ENCODE measurements around the gene ZMYND12. TPM values are rescaled to one million over a fixed set of nuclear protein-coding genes. Genes with fewer than 3 reads are reported as not detected.

The ZMYND12 gene
- polyA plus RNA-seq, 12 donors: 0.36 to 1.3 (median 0.82) TPM; not detected in 2

GRCh38 chr1:42392967-42393848 lies 62.6 kb downstream of the ZMYND12 start:
- DNase-seq: no peak

- no peak for DNase-seq
Measured at GRCh38 chr1:42392255-42392654, 63.6 kb downstream of the ZMYND12 start.

GRCh38 chr1:42386051-42386450 lies 69.8 kb downstream of the ZMYND12 start:
- no peak for DNase-seq

GRCh38 chr1:42385283-42385682 lies 70.5 kb downstream of the ZMYND12 start:
- DNase-seq: no peak

- no peak for DNase-seq
Measured at GRCh38 chr1:42381280-42381673, 74.5 kb downstream of the ZMYND12 start.

- peak; percentile 9 for DNase-seq
Measured at GRCh38 chr1:42380586-42381279, 75.1 kb downstream of the ZMYND12 start, which contains the start of gene RIMKLA. Gene RIMKLA, plus strand, starts transcription at chr1:42380792. Its CDS starts 143 bp downstream, at chr1:42380935.

Other genes with a start within 250 kb of the ZMYND12 start
- gene FOXJ3, start 120.8 kb downstream of the ZMYND12 start, polyA plus RNA-seq (ENCODE audit: insufficient read length in 12 of 12): 10 to 100 TPM in 11 of 12 donors, not detected in 1; 33.6 to 69.1 (median 38.9) TPM
- gene RIMKLA, start 75.2 kb downstream of the ZMYND12 start, polyA plus RNA-seq (ENCODE audit: insufficient read length in 12 of 12): 1 to 10 TPM in 5 of 12 donors, under 1 TPM in 6, not detected in 1; 0.39 to 1.2 (median 0.88) TPM
- gene PPCS, start 521 bp upstream of the ZMYND12 start, polyA plus RNA-seq (ENCODE audit: insufficient read length in 12 of 12): 10 to 100 TPM in 11 of 12 donors, not detected in 1; 32.5 to 93.4 (median 42.0) TPM
- 1 to 10 TPM in 11 of 12 donors, not detected in 1; 1.6 to 7.2 (median 2.7) TPM for gene CCDC30, start 7.3 kb upstream of the ZMYND12 start, polyA plus RNA-seq (ENCODE audit: insufficient read length in 12 of 12)
- gene PPIH, start 202.4 kb upstream of the ZMYND12 start, polyA plus RNA-seq (ENCODE audit: insufficient read length in 12 of 12): 10 to 100 TPM in 11 of 12 donors, not detected in 1; 22.9 to 49.3 (median 38.7) TPM
- gene YBX1, start 226.4 kb upstream of the ZMYND12 start, polyA plus RNA-seq (ENCODE audit: insufficient read length in 12 of 12): 1,000 to 10,000 TPM in 4 of 12 donors, 100 to 1,000 TPM in 8; 675 to 1,051 (median 970) TPM

All from muscle of arm (tissue), 12 donors.